ENCODE measurements around the gene QKI. TPM values are rescaled to one million over a fixed set of nuclear protein-coding genes. Genes with fewer than 3 reads are reported as not detected.

Gene QKI
- total RNA-seq, 1 experiment from 2014 or later, result 176 TPM

DNA sequence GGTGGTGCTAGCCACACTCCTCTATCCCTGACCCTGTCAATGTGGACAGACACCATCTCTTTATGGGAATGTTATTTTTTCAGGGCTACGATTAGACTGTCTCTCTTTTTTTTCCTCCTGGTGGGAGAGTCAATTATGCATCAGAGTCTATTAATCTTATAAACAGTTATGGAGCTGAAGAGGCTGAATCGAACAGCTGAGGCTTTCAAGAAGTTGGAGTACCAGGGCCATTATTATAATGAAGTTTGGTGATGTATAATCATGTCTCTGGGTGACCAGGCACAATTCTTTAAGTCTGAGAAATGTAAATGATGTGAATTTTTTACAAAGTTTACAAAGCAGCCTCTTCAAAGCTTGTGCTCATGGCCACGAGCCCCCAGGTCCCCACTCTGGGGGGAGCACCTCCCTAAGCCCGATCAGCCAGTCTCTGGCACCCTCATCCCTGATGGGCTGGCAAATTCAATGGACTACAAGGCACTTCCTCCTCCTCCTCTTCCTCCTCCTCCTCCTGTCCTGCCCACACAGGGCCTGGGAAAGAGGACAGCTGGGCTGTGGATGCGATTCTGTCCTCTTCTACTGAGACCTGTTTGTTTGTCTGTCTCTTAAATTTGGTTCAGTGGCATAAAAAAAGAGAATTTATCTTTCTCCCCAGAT, 43.9 kb upstream of the QKI start:
- H3K27me3 ChIP-seq (ENCODE audit: insufficient read depth, low read length), result no peaks in the 10 kb centered on the region
- no peak overlapping the region for H3K9ac ChIP-seq (ENCODE audit: extremely low read depth, insufficient read length, low read length)
- H3K4me1 ChIP-seq (ENCODE audit: insufficient read depth, low read length), result peaks cover 4% of the 10 kb centered on the region; the same call in 1 of the 2 replicates
- H3K18ac ChIP-seq (ENCODE audit: insufficient read length, low read depth, low read length), result no peak overlapping the region
- H2BK20ac ChIP-seq (ENCODE audit: low read depth, low read length, poor library complexity, severe bottlenecking), result no peak overlapping the region
- WGBS (ENCODE audit: extremely low coverage, insufficient read length, low lambda C conversion rate), result no CpG with 5 or more reads among the region's 5 CpGs
- H2AFZ ChIP-seq (ENCODE audit: low read length), result no peak overlapping the region
- H3K79me2 ChIP-seq (ENCODE audit: insufficient read depth, low read length), result no peaks in the 10 kb centered on the region
- no peak overlapping the region for H2BK12ac ChIP-seq (ENCODE audit: insufficient read length, low read depth, low read length)
- no peaks in the 10 kb centered on the region for H3K9me3 ChIP-seq (ENCODE audit: control insufficient read depth, low read depth, low read length)
- no peak overlapping the region for H3K23ac ChIP-seq (ENCODE audit: insufficient read length, low read depth, low read length)
- no peak overlapping the region for H4K91ac ChIP-seq (ENCODE audit: insufficient read length, low read depth, low read length)
- no peak overlapping the region for H2BK120ac ChIP-seq (ENCODE audit: low read depth, low read length, poor library complexity, severe bottlenecking)
- no peak for DNase-seq
- H3K79me1 ChIP-seq (ENCODE audit: insufficient read depth, low read depth, low read length, poor library complexity, severe bottlenecking), result no peaks in the 10 kb centered on the region
- H2AK5ac ChIP-seq (ENCODE audit: insufficient read length, low read length), result no peak overlapping the region
- H2BK5ac ChIP-seq (ENCODE audit: insufficient read length, low read length), result no peak overlapping the region
- H3K4me2 ChIP-seq (ENCODE audit: insufficient read depth, insufficient read length, low read length), result no peak overlapping the region
- Mint-ChIP-seq H3K27ac (peak overlapping the region in 2 of 3 experiments; percentile 11 to 67; a peak in 1 of 7 replicates), H3K4me3 (no peak overlapping the region), H3K36me3 (ENCODE audit: insufficient read depth in 1 of 3, low read depth in 3 of 3) (no peaks in the 10 kb centered on the region), H3K4me1 (peaks cover 3 to 5% of the 10 kb centered on the region in 2 experiments; a peak in 1 of 4 replicates), H3K9me3 (no peaks in the 10 kb centered on the region; a peak in 1 of 5 replicates), H3K27me3 (ENCODE audit: low read depth) (peaks cover 3% of the 10 kb centered on the region)
- no peak overlapping the region for H2BK15ac ChIP-seq (ENCODE audit: low read depth, low read length)
- no peak overlapping the region for H3K27ac ChIP-seq (ENCODE audit: insufficient read length, low read depth, low read length)
- no peak overlapping the region for H3K4ac ChIP-seq (ENCODE audit: low read depth, low read length)
- H4K20me1 ChIP-seq (ENCODE audit: control insufficient read depth, insufficient read depth, insufficient read length), result no peaks in the 10 kb centered on the region
- H3K56ac ChIP-seq (ENCODE audit: insufficient read length, low read depth, low read length), result no peak overlapping the region
- H4K8ac ChIP-seq (replicated peaks; ENCODE audit: insufficient read length, low read depth, low read length), result no peak overlapping the region
- no peak overlapping the region for H4K5ac ChIP-seq (ENCODE audit: insufficient read length, low read depth, low read length)
- H3K23me2 ChIP-seq (ENCODE audit: insufficient read length, low read depth, low read length, poor library complexity, severe bottlenecking), result no peaks in the 10 kb centered on the region
- H3T11ph ChIP-seq (ENCODE audit: low read length), result no peak overlapping the region
- TF ChIP-seq CTCF (conservative IDR thresholded peaks at IDR 0.05), result no peak
- H3K14ac ChIP-seq (ENCODE audit: insufficient read depth, low read length), result no peak overlapping the region
